NCI-H2196 treated with DMSO at 0.1 percent for 48 hours (cell line): ENCODE data around the gene WDR46.
"Not testable (repeated sequence)": the region's sequence is repeated elsewhere in the genome, so short reads cannot be mapped to it uniquely, and the experiment has no call there.

ENCODE experiments used
- DNase-seq: peaks from one replicate; lab custom pipeline; 2025; ENCODE audit not compliant: unreplicated experiment; lab: John Stamatoyannopoulos, UW

Gene WDR46

DNA sequence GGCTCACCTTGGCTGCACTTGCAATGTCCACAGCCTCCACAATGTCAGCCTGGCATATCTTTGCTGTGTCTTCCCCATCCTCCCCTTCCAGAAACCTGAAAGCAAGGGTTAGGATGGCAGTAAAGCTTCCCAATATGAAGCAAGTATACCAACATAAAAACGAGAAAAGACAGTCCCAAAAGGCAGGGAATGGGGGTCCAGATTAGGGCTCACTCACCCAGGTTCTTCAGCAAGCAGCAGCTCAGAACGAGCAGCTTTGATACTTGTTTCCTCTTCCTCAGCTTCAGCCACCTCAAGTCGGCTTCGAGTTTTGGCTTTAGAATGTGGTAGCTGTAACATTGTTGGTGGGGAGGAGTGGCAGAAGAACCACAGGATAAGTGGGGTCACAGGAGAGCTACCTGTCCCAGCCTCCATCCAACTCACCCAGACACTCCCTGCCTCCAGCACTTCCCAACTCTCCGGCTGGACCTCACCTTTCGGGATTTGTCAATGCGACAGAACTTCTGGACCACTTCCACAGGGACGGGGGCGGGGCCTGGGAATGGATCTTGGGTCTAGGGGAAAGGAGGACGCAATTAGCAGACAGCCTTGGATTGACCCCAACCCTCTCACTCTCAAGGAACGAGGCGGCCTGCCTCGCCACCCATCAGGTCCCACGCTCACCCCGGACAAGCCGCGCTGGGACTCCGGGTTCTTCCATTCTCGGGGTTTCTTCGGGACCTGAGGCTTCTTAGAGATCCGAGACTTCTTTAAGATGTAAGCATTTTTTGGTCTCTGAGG lies 708 bp downstream of the WDR46 start:
- DNase-seq, result no peak

DNA sequence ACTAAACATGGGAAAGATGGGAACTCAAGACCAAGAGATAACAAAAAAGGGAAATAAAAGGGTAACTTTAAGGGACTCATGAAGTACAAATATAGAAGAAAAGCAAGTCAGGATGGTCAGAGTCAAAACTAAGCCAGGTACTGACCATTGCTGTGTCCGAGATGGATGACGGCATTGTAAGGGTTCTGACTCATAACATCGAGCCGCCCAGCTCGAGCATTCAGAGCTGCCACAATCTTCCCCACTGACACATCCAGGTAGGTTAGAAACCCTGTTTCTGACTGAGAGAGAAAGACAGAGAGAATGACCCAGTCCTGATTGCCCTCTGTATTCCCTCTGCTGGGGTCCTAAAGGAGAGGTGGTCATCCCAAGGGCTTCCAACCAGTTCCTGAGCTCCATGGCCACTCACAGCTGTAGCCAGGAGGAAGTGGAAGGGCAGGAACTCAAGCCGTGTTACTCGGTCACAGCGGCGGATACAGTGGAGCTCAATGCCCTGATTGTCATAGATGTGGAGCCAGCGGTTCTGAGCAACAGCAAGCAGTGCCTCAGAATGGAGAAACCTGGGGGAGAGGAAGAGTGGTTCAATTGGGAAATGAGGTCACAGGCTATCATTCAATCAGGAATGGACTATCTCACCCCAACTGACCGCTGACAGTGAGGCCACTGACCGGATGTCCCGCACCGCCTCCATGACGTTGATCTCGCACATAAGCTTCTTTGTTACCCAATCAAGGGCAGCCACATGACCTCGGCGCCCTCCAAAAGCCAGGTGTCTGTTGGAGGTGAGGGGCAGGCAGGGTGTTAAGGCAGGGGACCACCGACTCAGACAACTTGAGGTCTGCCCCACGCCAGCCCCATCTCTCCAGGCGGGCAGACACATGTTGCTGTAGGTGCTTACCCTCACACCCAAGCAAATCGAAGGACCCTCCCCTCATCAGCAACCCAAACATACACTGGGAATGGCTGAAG lies 1.8 kb downstream of the WDR46 start:
- no peak for DNase-seq

DNA sequence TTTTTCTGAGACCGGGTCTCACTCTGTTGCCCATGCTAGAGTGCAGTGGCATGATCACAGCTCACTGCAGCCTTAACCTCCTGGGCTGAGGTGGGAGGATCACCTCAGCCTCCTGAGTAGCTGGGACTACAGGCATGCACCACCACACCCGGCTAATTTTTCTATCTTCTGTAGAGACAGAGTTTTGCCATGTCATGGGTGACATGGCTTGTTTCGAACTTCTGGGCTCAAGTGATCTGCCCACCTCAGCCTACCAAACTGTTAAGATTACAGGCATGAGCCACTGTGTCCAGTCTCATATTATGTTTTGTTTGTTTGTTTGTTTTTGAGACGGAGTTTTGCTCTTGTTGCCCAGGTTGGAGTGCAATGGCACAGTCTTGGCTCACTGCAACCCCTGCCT lies 3.8 kb downstream of the WDR46 start:
- not testable (repeated sequence) for DNase-seq

DNA sequence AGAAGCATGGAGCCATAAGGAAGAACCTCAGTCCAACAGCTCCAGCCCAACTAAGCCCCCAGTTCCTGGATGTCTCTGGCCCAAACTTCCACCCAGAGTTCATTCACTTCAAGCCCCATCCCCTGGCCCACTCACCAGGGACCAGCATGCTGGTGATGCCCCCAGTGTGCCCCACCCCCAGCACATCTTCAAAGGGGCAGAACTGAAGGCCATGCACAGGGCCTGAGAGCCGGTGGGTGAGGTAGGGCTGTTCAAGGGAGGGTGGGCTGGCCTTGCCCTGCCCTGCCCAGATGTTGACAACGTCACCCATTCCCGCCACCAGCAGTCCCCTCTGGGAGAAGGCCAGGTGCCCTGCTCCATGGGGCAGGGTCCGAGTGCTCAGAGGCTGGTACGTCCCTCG lies 8.5 kb downstream of the WDR46 start:
- DNase-seq, result no peak

DNA sequence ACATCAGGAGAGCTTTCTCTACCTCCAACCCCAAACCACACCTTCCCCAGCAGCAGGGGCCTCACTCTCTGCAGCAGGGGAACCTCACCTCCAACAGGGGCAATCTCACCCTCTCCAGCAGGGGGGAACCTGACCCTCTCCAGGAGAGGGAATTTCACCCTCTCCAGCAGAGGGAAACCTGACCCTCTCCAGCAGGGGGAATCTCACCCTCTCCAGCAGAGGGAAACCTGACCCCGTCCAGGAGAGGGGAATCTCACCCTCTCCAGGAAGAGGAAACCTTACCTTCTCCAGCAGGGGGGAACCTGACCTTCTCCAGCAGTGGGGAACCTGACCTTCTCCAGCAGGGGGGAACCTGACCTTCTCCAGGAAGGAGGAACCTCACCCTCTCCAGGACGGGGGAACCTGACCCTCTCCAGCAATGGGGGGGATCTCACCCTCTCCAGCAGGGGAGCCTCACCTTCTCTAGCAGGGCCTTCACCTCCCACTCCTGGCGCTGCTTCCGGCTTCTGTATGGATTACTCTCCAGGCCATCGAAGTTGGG lies 9.0 kb downstream of the WDR46 start:
- DNase-seq, result peak; percentile 30

DNA sequence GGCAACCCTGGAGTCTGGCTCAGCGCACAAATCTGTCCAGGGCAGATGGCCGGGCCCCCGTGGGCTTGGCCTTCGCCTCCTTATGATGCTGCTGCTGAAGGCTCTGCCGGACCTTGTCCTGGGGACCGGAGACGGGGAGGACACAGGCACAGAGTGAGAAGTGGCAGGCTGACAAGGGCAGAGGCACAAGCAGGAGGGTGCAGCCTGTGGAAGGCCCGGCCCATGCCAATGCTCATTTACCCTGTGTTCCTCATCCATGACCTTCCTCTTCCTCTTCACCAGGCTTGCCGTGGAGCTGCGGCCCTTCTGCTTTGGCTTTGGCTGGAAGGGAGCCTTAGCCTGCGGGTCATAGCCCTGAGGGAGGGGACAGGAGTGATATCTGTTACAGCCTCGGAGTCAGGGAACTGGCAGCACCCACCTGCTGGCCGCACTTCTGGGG lies 9.8 kb downstream of the WDR46 start:
- DNase-seq, result no peak

DNA sequence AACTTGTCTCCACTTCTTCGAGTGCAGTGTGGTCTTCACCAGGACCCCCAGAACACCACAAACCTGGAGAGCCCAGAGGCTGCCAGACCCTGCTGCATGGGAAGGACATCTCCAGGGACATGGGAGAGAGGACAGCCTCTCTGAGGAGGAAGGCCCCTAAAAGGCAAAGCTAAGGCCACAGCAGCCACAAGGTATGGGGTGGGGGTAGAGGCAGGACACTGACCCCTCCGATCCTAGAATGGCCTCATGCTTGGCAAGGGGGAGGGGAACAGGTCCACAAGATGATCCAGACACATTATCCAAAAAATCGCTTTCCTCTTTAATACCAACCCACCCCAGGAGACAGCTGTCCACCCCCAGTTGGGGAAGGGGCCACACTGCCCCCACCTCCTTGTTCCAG lies 10.2 kb downstream of the WDR46 start:
- DNase-seq, result no peak

DNA sequence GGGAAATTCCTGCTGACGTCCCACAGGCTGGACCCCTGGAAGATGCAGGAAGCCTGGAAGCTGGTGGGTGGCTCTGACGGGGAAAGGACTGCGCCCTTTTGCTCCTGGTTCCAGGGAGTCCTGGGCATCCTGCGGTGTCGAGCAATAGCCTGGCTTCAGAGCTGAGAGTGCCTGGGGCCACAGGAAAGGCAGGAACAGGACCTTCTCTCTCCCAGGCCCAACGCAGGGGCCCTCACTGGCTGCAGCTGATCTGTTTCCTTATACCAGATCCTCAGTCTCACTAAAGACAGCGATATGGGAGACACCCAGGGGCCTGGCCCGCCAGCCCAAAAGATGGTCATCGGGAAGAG lies 10.7 kb downstream of the WDR46 start:
- no peak for DNase-seq

DNA sequence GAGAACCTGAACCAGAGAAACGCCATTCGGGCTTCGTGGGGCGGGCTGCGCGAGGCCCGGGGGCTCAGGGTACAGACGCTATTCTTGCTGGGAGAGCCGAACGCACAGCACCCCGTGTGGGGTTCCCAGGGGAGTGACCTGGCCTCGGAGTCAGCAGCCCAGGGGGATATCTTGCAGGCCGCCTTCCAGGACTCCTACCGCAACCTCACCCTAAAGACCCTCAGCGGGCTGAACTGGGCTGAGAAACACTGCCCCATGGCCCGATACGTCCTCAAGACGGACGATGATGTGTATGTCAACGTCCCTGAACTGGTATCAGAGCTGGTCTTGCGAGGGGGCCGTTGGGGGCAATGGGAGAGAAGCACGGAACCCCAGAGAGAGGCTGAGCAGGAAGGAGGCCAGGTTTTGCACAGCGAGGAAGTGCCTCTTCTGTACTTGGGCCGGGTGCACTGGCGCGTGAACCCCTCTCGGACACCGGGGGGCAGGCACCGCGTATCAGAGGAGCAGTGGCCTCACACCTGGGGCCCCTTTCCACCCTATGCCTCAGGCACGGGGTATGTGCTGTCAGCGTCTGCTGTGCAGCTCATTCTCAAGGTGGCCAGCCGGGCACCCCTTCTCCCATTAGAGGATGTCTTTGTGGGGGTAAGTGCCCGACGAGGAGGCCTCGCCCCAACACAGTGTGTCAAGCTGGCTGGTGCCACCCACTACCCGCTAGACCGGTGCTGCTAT lies 11.2 kb downstream of the WDR46 start:
- no peak for DNase-seq

DNA sequence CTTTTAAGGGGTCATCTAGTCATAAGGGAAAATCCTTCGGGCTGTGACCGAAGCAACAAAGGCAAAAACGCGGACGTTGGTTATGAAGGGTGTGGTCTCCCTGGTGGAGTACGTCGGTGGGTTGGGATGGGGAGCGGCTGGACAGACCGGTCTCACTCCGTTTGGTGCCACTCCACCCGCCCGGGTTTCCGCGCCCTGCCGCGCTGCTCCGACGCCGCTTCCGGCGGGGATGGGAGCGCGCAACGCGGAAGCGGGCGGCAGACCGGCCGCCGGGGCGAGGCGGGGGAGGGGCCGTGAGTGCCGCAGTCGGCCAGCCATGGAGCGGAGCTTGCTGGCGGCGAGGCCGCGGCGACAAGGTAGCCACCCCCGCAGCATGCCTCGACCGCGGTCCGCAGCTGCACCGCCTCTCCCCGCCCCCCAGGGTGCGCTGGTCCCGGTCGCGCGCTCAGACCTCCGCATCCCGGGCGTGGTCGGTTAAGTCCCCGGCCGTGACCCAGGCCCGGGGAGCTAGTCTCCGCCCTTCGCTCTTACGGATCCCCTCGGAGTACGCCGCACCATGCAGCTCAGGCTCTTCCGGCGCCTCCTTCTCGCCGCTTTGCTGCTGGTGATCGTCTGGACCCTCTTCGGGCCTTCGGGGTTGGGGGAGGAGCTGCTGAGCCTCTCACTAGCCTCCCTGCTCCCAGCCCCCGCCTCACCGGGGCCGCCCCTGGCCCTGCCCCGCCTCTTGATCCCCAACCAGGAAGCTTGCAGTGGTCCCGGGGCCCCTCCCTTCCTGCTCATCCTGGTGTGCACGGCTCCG lies 12.0 kb downstream of the WDR46 start, which contains the start of gene B3GALT4:
TSS of gene B3GALT4 (plus strand) at position 260 of the 799 bp plus-strand sequence. CDS start at position 557, 297 bp downstream.
- DNase-seq, result peak; percentile 51

DNA sequence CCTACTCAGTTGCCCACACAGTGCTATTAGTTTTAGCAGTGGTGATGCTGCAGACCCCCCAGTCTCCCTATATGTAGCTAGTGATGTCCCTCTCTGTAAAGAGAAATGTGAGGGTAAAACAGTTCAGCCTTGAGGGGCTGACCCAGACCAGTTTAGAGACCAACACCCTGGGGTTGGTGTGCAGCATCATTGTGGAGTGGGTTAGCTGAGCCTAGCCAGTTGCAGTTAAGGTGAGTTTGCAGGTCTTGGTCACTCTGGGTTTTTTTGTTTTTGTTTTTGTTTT lies 12.5 kb downstream of the WDR46 start:
- no peak for DNase-seq

DNA sequence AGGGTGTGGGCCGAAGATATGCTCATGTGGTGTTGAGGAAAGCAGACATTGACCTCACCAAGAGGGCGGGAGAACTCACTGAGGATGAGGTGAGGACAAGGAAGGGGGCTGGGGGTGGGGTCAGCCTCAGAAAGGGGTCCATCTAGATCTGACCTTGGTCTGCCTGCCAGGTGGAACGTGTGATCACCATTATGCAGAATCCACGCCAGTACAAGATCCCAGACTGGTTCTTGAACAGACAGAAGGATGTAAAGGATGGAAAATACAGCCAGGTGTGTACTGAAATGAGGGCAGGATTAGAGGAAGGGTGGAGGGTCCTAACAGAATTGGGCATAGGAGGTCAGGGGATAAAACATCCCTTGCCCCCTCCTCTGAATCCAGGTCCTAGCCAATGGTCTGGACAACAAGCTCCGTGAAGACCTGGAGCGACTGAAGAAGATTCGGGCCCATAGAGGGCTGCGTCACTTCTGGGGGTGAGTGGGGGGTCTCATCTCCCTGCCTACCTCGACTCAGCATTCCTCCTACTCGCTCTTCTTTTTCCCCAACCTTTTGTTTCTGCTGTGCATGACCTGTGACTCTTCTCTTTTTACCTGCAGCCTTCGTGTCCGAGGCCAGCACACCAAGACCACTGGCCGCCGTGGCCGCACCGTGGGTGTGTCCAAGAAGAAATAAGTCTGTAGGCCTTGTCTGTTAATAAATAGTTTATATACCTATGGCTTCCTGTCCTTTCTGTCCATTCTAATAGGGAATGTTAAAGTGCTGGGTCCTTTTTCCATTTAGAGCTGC lies 13.1 kb downstream of the WDR46 start:
- DNase-seq, result not testable (repeated sequence)

DNA sequence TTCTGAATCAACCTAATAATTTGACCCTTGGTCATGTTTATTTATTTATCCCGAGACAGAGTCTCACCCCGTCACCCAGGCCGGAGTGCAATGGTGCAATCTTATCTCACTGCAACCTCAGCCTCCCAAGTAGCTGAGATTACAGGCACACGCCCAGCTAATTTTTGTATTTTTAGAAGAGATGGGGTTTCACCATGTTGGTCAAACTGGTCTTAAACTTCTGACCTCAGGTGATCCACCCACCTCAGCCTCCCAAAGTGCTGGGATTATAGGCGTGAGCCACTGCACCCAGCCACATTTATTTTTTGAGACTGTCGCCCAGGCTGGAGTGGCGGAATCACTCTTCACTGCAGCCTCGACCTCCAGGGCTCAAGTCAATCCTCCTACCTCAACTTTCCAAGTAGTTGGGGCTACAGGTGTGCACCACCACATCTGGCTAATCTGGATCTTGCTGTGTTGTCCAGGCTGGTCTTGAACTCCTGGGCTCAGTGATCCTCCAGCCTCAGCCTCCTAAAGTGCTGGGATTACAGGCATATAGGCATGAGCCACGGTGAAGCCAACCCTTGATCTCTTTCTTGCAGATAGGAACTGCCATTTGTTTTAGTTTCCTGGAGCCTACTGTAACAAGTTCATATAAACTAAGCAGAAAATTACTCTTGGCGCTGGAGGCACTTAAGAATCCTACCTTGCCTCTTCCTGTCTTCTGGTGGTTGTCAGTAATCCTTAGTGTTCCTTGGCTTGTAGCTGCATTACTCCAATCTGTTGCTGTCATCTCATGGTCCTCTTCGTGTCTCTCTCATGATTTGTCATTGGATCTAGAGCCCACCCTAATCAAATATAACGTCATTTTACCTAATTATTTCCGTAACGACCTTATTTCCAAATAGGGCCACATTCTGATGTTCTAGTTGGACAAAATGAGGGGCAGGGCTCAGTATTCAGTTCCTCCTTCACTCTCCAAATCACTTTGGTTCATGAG lies 14.8 kb downstream of the WDR46 start:
- no peak for DNase-seq

DNA sequence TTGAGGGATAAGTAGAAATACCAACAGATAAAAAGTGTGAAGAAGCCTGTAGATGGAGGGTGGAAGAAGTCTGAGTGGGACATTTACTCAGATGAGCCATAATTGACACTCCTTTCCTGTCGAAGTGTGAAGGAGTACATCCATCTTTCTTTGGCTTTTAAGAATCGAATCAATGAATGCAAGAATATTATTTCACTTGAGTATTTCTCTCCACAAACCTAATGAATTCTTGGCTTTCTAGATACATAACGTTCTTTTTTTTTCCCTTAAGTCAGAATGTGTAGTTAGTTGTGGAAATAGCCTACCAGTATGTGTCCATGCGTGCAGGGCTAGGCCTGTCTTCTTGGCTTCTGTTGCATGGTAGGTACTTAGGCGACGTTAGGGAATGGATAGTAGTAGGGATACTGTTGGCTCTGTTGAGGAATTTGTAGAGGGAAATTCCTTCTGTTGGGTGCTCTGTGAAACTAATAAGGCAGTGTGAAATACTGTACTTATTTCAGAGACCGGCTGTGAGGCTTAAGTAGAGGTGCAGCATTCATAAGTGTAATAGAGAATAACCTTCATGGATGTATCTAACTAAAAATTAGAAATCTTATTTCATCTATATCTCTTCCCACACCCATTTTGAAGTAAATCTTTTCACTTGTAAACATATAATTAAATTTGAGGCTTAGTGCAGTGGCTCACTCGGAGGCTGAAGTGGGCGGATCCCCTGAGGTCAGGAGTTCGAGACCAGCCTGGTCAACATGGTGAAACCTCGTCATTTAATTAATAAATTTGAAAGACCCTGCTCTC lies 15.7 kb downstream of the WDR46 start:
- no peak for DNase-seq

DNA sequence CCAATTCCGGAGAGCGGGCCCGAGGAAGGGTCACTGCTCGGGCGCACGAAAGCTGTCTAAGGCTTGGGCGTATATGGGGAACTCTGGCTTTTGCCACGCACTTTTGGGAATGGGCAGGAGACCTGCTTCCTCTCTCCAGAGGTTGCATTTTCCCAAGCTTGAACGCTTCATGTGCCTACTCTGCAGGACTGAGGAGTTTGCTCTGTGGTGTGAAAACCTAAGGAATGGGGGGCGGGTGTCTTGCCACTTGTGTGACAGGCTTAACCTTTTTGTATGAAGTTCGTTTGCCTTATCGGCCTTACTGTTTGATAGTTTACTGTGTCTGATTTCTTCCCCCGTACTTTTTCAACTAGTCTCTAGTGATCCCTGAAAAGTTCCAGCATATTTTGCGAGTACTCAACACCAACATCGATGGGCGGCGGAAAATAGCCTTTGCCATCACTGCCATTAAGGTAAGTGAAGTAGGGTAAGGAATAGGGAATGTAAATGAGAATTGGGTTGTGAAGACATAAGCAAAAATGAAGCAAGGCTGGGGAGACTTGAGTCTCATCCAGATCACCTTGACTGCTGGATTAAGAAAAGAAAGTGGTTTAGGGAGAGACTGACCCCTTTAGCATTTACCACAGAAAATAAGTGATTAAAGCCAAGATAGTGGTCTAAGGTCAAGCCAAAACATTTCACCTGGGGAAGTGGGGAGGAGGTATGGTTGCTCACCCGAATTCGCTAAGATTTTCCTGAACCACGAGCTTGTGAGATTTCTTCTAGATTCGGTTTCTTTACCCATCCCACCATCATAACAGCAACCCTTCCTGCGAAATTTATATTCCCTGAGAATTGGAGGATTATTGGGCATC lies 16.5 kb downstream of the WDR46 start:
- DNase-seq, result no peak

DNA sequence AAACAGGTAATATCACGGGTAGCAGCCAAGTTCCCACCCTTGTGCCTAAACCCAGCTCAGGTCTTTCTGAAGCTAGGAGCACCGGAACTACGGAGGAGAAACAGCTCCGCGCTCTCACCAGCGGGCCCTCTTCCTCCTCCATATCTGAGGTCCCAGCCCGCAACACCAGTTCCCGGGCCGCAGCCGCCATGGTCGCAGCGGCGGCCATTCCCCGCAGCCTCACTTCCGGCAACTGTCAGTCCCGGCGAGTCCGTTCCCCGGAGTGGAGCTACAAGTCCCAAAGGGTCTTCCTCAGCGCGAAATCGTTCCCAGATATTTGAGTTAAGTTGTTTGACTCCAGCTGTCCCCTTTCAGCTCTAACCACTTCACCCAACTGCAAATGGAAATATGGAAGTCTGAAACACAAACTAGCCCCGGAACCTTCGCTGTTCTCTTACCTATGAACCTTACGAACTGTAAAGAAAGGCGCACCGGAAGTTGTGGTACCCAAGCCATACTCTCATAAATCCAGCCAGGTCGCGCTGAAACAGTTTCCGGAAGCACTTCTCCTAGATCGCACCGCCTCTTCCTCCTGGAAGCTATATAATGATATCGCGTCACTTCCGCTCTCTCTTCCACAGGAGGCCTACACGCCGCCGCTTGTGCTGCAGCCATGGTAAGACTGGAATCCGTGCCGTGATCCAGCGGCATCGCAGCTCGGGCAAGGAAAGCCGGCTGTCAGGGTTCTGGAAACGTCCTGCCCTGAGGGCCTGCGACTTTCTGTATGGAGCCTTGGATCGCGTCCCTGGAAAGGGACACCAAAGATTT lies 17.4 kb downstream of the WDR46 start, which contains the start of the genes RPS18 and VPS52:
TSS of gene RPS18 (plus strand) at position 608 of the 807 bp plus-strand sequence. CDS start at position 653, 45 bp downstream.
TSS of gene VPS52 (minus strand) at position 409 of the 807 bp plus-strand sequence. CDS start at position 208, 201 bp downstream.
- peak; percentile 99 for DNase-seq
